Neural progenitor cell (in vitro differentiated cells): ENCODE data around the gene CEP128.

ENCODE experiments used
- EZH2 ChIP-seq: fragments of 200-600 bp; sonication (generic); IDR thresholded peaks from 2 replicates; pipeline ENCODE4 v1.6.1; 2017; ENCODE audit warnings: antibody characterized with exemption, mild to moderate bottlenecking, moderate library complexity
- EZH2phosphoT487 ChIP-seq: fragments of 200-600 bp; sonication (generic); IDR thresholded peaks from 2 replicates; pipeline ENCODE4 v1.6.1; 2017; ENCODE audit warnings: antibody characterized with exemption
- TF ChIP-seq, protein P1 (sequence below): fragments of 200-600 bp; sonication (generic); IDR thresholded peaks from 2 replicates; pipeline ENCODE4 v1.5.1; 2017; ENCODE audit warnings: antibody characterized with exemption, mild to moderate bottlenecking

- TF ChIP-seq EZH2 (no peak), EZH2phosphoT487 (no peak)
- TF ChIP-seq, protein P1, sequence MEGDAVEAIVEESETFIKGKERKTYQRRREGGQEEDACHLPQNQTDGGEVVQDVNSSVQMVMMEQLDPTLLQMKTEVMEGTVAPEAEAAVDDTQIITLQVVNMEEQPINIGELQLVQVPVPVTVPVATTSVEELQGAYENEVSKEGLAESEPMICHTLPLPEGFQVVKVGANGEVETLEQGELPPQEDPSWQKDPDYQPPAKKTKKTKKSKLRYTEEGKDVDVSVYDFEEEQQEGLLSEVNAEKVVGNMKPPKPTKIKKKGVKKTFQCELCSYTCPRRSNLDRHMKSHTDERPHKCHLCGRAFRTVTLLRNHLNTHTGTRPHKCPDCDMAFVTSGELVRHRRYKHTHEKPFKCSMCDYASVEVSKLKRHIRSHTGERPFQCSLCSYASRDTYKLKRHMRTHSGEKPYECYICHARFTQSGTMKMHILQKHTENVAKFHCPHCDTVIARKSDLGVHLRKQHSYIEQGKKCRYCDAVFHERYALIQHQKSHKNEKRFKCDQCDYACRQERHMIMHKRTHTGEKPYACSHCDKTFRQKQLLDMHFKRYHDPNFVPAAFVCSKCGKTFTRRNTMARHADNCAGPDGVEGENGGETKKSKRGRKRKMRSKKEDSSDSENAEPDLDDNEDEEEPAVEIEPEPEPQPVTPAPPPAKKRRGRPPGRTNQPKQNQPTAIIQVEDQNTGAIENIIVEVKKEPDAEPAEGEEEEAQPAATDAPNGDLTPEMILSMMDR: no peak
Observed at GRCh38 chr14:80847070-80847469, 94.5 kb downstream of the CEP128 start.
